ENCODE measurements around the gene RAPGEF1. TPM values are rescaled to one million over a fixed set of nuclear protein-coding genes. Genes with fewer than 3 reads are reported as not detected.

The RAPGEF1 gene
- total and polyA plus RNA-seq, 9 of the 15 experiments (the other 6 are each of a cell fraction or from before 2014, with no cell fraction given) = 0.06 to 44.1 (median 19.9) TPM

DNA sequence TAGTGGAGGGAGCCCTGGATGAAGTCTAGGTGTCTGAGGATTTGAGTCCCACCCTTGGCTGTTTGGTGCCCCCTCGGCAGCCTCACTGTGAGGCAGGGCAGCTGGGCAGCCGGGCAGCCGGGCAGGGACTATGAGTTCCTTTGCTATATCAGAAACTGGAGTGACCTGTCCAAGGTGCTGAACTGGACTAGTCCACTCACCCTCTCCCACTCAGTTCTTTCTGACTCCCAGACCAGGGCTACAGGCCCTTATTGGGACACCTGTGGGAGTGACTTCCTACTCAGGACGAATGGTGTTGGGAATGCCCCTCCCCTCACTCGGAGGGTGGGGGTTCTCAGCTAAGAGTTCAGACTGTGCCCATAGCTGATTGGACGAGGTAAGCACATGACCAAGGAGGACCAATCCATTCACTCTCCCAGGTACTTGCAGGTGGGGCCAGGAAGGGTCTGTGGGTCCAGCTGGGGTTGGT, 34.1 kb upstream of the RAPGEF1 start (continued):
- TF ChIP-seq MIER1 (IDR thresholded peaks at IDR 0.05; ENCODE audit: low read depth) (peak; percentile 93), DPF2 (IDR thresholded peaks at IDR 0.05) (no peak), NFYB (IDR thresholded peaks at IDR 0.05; ENCODE audit: extremely low read depth, insufficient read length) (peak; percentile 18), HIVEP1 (CRISPR knock-in tag; IDR thresholded peaks at IDR 0.05) (no peak), ZNF124 (CRISPR knock-in tag; IDR thresholded peaks at IDR 0.05) (no peak), JUNB (CRISPR knock-in tag; conservative IDR thresholded peaks at IDR 0.05) (no peak), KLF1 (tag; IDR thresholded peaks at IDR 0.05) (no peak), TEAD2 (tag; IDR thresholded peaks at IDR 0.05) (no peak), HOMEZ (CRISPR knock-in tag; IDR thresholded peaks at IDR 0.05) (no peak), ZNF766 (CRISPR knock-in tag; conservative IDR thresholded peaks at IDR 0.05) (peak; percentile 50; the same call in 1 of the 2 replicates), HDAC2 (IDR thresholded peaks at IDR 0.05) (no peak), ESRRB (CRISPR knock-in tag; IDR thresholded peaks at IDR 0.05; ENCODE audit: borderline replicate concordance) (no peak), EHMT2 (IDR thresholded peaks at IDR 0.05) (peak; percentile 96), ATF3 (IDR thresholded peaks at IDR 0.05) (no peak), ATF3 (CRISPR knock-in tag; conservative IDR thresholded peaks at IDR 0.05) (no peak), SIN3B (IDR thresholded peaks at IDR 0.05; ENCODE audit: low read depth) (no peak), NR2F6 (CRISPR knock-in tag; IDR thresholded peaks at IDR 0.05) (no peak), MCM5 (IDR thresholded peaks at IDR 0.05; ENCODE audit: low read depth) (no peak), RAD51 (IDR thresholded peaks at IDR 0.05; ENCODE audit: borderline replicate concordance, low read depth) (peak; percentile 58; the same call in 1 of the 2 replicates), STAG1 (CRISPR knock-in tag; IDR thresholded peaks at IDR 0.05; ENCODE audit: borderline replicate concordance) (no peak), BRCA1 (IDR thresholded peaks at IDR 0.05) (no peak), BRCA1 (CRISPR knock-in tag; IDR thresholded peaks at IDR 0.05) (no peak)
- TF ChIP-seq, protein P1, sequence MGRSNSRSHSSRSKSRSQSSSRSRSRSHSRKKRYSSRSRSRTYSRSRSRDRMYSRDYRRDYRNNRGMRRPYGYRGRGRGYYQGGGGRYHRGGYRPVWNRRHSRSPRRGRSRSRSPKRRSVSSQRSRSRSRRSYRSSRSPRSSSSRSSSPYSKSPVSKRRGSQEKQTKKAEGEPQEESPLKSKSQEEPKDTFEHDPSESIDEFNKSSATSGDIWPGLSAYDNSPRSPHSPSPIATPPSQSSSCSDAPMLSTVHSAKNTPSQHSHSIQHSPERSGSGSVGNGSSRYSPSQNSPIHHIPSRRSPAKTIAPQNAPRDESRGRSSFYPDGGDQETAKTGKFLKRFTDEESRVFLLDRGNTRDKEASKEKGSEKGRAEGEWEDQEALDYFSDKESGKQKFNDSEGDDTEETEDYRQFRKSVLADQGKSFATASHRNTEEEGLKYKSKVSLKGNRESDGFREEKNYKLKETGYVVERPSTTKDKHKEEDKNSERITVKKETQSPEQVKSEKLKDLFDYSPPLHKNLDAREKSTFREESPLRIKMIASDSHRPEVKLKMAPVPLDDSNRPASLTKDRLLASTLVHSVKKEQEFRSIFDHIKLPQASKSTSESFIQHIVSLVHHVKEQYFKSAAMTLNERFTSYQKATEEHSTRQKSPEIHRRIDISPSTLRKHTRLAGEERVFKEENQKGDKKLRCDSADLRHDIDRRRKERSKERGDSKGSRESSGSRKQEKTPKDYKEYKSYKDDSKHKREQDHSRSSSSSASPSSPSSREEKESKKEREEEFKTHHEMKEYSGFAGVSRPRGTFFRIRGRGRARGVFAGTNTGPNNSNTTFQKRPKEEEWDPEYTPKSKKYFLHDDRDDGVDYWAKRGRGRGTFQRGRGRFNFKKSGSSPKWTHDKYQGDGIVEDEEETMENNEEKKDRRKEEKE (IDR thresholded peaks at IDR 0.05; ENCODE audit: borderline replicate concordance in 1 of 2, control insufficient read depth in 1 of 2, low read depth in 2 of 2, low read length in 1 of 2) = no peak
- TF ChIP-seq, protein P2, sequence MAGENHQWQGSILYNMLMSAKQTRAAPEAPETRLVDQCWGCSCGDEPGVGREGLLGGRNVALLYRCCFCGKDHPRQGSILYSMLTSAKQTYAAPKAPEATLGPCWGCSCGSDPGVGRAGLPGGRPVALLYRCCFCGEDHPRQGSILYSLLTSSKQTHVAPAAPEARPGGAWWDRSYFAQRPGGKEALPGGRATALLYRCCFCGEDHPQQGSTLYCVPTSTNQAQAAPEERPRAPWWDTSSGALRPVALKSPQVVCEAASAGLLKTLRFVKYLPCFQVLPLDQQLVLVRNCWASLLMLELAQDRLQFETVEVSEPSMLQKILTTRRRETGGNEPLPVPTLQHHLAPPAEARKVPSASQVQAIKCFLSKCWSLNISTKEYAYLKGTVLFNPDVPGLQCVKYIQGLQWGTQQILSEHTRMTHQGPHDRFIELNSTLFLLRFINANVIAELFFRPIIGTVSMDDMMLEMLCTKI (IDR thresholded peaks at IDR 0.05; ENCODE audit: partially characterized antibody) = no peak
